Liver (tissue), 9 donors: ENCODE results near the gene LMOD2. TPM values are rescaled to one million over a fixed set of nuclear protein-coding genes. Genes with fewer than 3 reads are reported as not detected.
A peak's percentile ranks its signal among the peaks of the same experiment; 100 is the strongest.

Source experiments
- DNase-seq: peaks from one replicate; pipeline ENCODE4 v3.0.0-alpha.2; 2017; ENCODE audit warnings: low spot score
- H3K27ac ChIP-seq, 2 donors: one replicate each; pipeline ENCODE4 v1.7.0; 2013; ENCODE audit warnings: inconsistent platforms in 2 of 2, low read length in 2 of 2, control low read depth in 1 of 2, low read depth in 1 of 2, mild to moderate bottlenecking in 1 of 2
- H3K27me3 ChIP-seq, 4 donors: one replicate each; pipeline versions ENCODE4 v1.6.1 to v1.7.0; 2013; ENCODE audit warnings: low read length in 3 of 4, inconsistent platforms in 1 of 4, mild to moderate bottlenecking in 1 of 4, moderate library complexity in 1 of 4; ENCODE audit not compliant: control insufficient read depth in 4 of 4, insufficient read depth in 4 of 4
- H3K36me3 ChIP-seq, 4 donors: one replicate each; pipeline versions ENCODE4 v1.6.1 to v1.7.0; 2013; ENCODE audit warnings: low read length in 3 of 4, mild to moderate bottlenecking in 3 of 4, low read depth in 1 of 4, moderate library complexity in 1 of 4; ENCODE audit not compliant: control insufficient read depth in 4 of 4, insufficient read depth in 3 of 4
- H3K4me1 ChIP-seq, 4 donors: one replicate each; pipeline versions ENCODE4 v1.6.1 to v1.7.0; 2013; ENCODE audit warnings: low read length in 3 of 4, mild to moderate bottlenecking in 3 of 4, moderate library complexity in 1 of 4; ENCODE audit not compliant: control insufficient read depth in 4 of 4, insufficient read depth in 4 of 4
- H3K4me3 ChIP-seq, 3 donors: one replicate each; pipeline versions ENCODE4 v1.6.1 to v1.7.0; 2013; ENCODE audit warnings: low read length in 3 of 3, control low read depth in 1 of 3, low read depth in 1 of 3, mild to moderate bottlenecking in 1 of 3
- H3K9ac ChIP-seq, 2 donors: one replicate each; pipeline ENCODE4 v1.7.0; 2013; ENCODE audit warnings: low read length in 2 of 2, mild to moderate bottlenecking in 2 of 2, moderate library complexity in 2 of 2, control low read depth in 1 of 2, low read depth in 1 of 2
- H3K9me3 ChIP-seq, 4 donors: one replicate each; pipeline versions ENCODE4 v1.6.1 to v1.7.0; 2013; ENCODE audit warnings: low read length in 3 of 4; ENCODE audit not compliant: control insufficient read depth in 4 of 4
- ATF3 ChIP-seq: IDR thresholded peaks from 2 replicates; pipeline ENCODE4 v1.6.1; 2016; ENCODE audit warnings: antibody characterized with exemption
- EGR1 ChIP-seq, 2 donors: IDR thresholded peaks; 2 replicates each; pipeline ENCODE4 v1.6.1; 2016 to 2018; ENCODE audit warnings: antibody characterized with exemption in 2 of 2, low read depth in 2 of 2
- FOXA1 ChIP-seq: IDR thresholded peaks from 2 replicates; pipeline ENCODE4 v1.6.1; 2016; ENCODE audit warnings: antibody characterized with exemption
- FOXA2 ChIP-seq: IDR thresholded peaks from 2 replicates; pipeline ENCODE4 v1.6.1; 2016; ENCODE audit warnings: antibody characterized with exemption
- GABPA ChIP-seq, 2 donors: IDR thresholded peaks in 1 of 2; conservative IDR thresholded peaks in 1 of 2; 2 replicates each; pipeline ENCODE4 v1.6.1; 2016; ENCODE audit warnings: antibody characterized with exemption in 2 of 2, mild to moderate bottlenecking in 1 of 2, moderate library complexity in 1 of 2
- HNF4A ChIP-seq, 2 donors: conservative IDR thresholded peaks; 2 replicates each; pipeline ENCODE4 v1.6.1; 2016; ENCODE audit warnings: antibody characterized with exemption in 2 of 2, mild to moderate bottlenecking in 2 of 2
- HNF4G ChIP-seq: IDR thresholded peaks from 2 replicates; pipeline ENCODE4 v1.6.1; 2016; ENCODE audit warnings: antibody characterized with exemption
- JUND ChIP-seq, 2 donors: IDR thresholded peaks; 2 replicates each; pipeline ENCODE4 v1.6.1; 2016; ENCODE audit warnings: antibody characterized with exemption in 2 of 2
- NR2F2 ChIP-seq: IDR thresholded peaks from 2 replicates; pipeline ENCODE4 v1.6.1; 2016; ENCODE audit warnings: antibody characterized with exemption
- RAD21 ChIP-seq, 2 donors: IDR thresholded peaks; 2 replicates each; pipeline ENCODE4 v1.6.1; 2016; ENCODE audit warnings: antibody characterized with exemption in 2 of 2, mild to moderate bottlenecking in 2 of 2
- RXRA ChIP-seq, 2 donors: IDR thresholded peaks; 2 replicates each; pipeline ENCODE4 v1.6.1; 2017 to 2018; ENCODE audit warnings: antibody characterized with exemption in 2 of 2, mild to moderate bottlenecking in 1 of 2
- SP1 ChIP-seq: IDR thresholded peaks from 2 replicates; pipeline ENCODE4 v1.6.1; 2018; ENCODE audit warnings: antibody characterized with exemption, mild to moderate bottlenecking
- TAF1 ChIP-seq: conservative IDR thresholded peaks from 2 replicates; pipeline ENCODE4 v1.6.1; 2016; ENCODE audit warnings: antibody characterized with exemption, mild to moderate bottlenecking
- YY1 ChIP-seq: IDR thresholded peaks from 2 replicates; pipeline ENCODE4 v1.6.1; 2016; ENCODE audit warnings: antibody characterized with exemption, mild to moderate bottlenecking
- WGBS: extraction: QIAGEN DNeasy Blood & Tissue Kit; methylation state at CpG from one replicate; pipeline ENCODE4 v1.1.7; 2013; 5-methylcytosine and 5-hydroxymethylcytosine counted together
- polyA plus RNA-seq, 2 donors: library from polyadenylated mRNA; stranded (reverse) in 1 of 2; unstranded in 1 of 2; fragments of 200-250 nt in 1 of 2; fragments of >200 nt in 1 of 2; fragmentation: Nextera tagmentation in 1 of 2; extraction: Ambion mirVana in 1 of 2; gene quantifications; one replicate each; pipeline versions ENCODE4 v1.2.1 to v1.2.3, GENCODE V29; 2013 to 2015
- total RNA-seq, 2 donors: library from RNA; depleted of rRNA; stranded (reverse); fragments of >200 nt; gene quantifications; one replicate each; pipeline ENCODE4 v1.2.3, GENCODE V29; 2014
- TF ChIP-seq, protein P1 (sequence below): IDR thresholded peaks from 2 replicates; pipeline ENCODE4 v1.6.1; 2016; ENCODE audit warnings: antibody characterized with exemption, mild to moderate bottlenecking
- TF ChIP-seq, protein P2 (sequence below): fragments of 150-350 bp; IDR thresholded peaks from 2 replicates; pipeline ENCODE4 v1.5.1; 2017; ENCODE audit warnings: improper control_type of control experiment, low read depth, low read length; ENCODE audit not compliant: missing input control
- TF ChIP-seq, protein P3 (sequence below): IDR thresholded peaks from 2 replicates; pipeline ENCODE4 v1.6.1; 2016; ENCODE audit warnings: antibody characterized with exemption
- TF ChIP-seq, protein P4 (sequence below): IDR thresholded peaks from 2 replicates; pipeline ENCODE4 v1.6.1; 2016; ENCODE audit warnings: antibody characterized with exemption
- donor health status: healthy.
- donor health status: healthy.
- donor health status: healthy.
- donor health status: healthy.
- donor health status: healthy.

LMOD2 gene
- total and polyA plus RNA-seq, 4 donors: not detected

DNA sequence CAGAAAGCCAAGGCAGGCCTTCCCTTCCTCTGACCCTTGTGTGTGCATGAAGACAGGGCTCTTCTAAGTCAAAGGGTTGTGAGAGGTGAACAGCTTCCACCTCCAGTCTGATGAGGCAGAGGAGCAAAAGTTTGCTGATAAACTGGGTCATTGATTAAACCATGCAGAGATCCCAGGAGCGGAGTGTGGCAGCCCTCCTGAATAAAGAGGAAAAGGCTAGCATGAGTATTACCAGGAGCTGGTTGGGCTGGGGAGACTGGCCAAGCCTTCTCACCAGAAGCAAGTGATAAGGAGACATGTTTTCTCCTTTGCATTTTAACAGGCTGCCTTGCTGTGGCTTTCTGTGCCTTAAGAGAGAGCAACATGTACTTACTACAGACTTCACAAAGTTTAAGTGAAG, 10.2 kb downstream of the LMOD2 start:
- no peak overlapping the region for H3K9ac ChIP-seq
- H3K27ac ChIP-seq: no peak overlapping the region
- DNase-seq: no peak
- WGBS: 23% methylated on average over 1 of the region's 1 CpG
- TF ChIP-seq RAD21 (IDR thresholded peaks at IDR 0.05): peak in 1 of 2 donors; percentile 6
- TF ChIP-seq NR2F2: no peak
- TF ChIP-seq SP1: no peak
- TF ChIP-seq RXRA (IDR thresholded peaks at IDR 0.05): peak in 1 of 2 donors; percentile 55
- TF ChIP-seq JUND (IDR thresholded peaks at IDR 0.05): peak in 1 of 2 donors; percentile 8
- peak in 1 of 2 donors; percentile 32 for TF ChIP-seq HNF4A (conservative IDR thresholded peaks at IDR 0.05)
- no peaks in the 10 kb centered on the region for H3K9me3 ChIP-seq
- H3K4me1 ChIP-seq: peaks cover 9 to 30% (median 14%) of the 10 kb centered on the region in 4 donors
- no peaks in the 10 kb centered on the region for H3K27me3 ChIP-seq
- H3K36me3 ChIP-seq: no peaks in the 10 kb centered on the region
- no peak overlapping the region for H3K4me3 ChIP-seq

- Histone ChIP-seq H3K27ac (no peak overlapping the region), H3K9me3 (no peaks in the 10 kb centered on the region), H3K36me3 (no peaks in the 10 kb centered on the region), H3K4me1 (peaks cover 7 to 26% (median 12%) of the 10 kb centered on the region in 4 donors), H3K4me3 (no peak overlapping the region), H3K9ac (no peak overlapping the region), H3K27me3 (no peaks in the 10 kb centered on the region)
- WGBS: 73% methylated on average over 1 of the region's 1 CpG
- no peak for DNase-seq
- TF ChIP-seq FOXA2 (no peak), HNF4G (no peak), GABPA (IDR thresholded peaks at IDR 0.05 in 1 of 2, conservative IDR thresholded peaks at IDR 0.05 in 1 of 2) (no peak), NR2F2 (no peak), YY1 (no peak), RAD21 (IDR thresholded peaks at IDR 0.05) (no peak), TAF1 (no peak), EGR1 (IDR thresholded peaks at IDR 0.05; ENCODE audit: low read depth in 2 of 2) (no peak), SP1 (no peak), JUND (IDR thresholded peaks at IDR 0.05) (no peak), ATF3 (no peak), RXRA (IDR thresholded peaks at IDR 0.05) (no peak), HNF4A (conservative IDR thresholded peaks at IDR 0.05) (no peak), FOXA1 (no peak)
- TF ChIP-seq, protein P1, sequence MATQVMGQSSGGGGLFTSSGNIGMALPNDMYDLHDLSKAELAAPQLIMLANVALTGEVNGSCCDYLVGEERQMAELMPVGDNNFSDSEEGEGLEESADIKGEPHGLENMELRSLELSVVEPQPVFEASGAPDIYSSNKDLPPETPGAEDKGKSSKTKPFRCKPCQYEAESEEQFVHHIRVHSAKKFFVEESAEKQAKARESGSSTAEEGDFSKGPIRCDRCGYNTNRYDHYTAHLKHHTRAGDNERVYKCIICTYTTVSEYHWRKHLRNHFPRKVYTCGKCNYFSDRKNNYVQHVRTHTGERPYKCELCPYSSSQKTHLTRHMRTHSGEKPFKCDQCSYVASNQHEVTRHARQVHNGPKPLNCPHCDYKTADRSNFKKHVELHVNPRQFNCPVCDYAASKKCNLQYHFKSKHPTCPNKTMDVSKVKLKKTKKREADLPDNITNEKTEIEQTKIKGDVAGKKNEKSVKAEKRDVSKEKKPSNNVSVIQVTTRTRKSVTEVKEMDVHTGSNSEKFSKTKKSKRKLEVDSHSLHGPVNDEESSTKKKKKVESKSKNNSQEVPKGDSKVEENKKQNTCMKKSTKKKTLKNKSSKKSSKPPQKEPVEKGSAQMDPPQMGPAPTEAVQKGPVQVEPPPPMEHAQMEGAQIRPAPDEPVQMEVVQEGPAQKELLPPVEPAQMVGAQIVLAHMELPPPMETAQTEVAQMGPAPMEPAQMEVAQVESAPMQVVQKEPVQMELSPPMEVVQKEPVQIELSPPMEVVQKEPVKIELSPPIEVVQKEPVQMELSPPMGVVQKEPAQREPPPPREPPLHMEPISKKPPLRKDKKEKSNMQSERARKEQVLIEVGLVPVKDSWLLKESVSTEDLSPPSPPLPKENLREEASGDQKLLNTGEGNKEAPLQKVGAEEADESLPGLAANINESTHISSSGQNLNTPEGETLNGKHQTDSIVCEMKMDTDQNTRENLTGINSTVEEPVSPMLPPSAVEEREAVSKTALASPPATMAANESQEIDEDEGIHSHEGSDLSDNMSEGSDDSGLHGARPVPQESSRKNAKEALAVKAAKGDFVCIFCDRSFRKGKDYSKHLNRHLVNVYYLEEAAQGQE: no peak
- TF ChIP-seq, protein P2, sequence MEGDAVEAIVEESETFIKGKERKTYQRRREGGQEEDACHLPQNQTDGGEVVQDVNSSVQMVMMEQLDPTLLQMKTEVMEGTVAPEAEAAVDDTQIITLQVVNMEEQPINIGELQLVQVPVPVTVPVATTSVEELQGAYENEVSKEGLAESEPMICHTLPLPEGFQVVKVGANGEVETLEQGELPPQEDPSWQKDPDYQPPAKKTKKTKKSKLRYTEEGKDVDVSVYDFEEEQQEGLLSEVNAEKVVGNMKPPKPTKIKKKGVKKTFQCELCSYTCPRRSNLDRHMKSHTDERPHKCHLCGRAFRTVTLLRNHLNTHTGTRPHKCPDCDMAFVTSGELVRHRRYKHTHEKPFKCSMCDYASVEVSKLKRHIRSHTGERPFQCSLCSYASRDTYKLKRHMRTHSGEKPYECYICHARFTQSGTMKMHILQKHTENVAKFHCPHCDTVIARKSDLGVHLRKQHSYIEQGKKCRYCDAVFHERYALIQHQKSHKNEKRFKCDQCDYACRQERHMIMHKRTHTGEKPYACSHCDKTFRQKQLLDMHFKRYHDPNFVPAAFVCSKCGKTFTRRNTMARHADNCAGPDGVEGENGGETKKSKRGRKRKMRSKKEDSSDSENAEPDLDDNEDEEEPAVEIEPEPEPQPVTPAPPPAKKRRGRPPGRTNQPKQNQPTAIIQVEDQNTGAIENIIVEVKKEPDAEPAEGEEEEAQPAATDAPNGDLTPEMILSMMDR: no peak
- TF ChIP-seq, protein P3, sequence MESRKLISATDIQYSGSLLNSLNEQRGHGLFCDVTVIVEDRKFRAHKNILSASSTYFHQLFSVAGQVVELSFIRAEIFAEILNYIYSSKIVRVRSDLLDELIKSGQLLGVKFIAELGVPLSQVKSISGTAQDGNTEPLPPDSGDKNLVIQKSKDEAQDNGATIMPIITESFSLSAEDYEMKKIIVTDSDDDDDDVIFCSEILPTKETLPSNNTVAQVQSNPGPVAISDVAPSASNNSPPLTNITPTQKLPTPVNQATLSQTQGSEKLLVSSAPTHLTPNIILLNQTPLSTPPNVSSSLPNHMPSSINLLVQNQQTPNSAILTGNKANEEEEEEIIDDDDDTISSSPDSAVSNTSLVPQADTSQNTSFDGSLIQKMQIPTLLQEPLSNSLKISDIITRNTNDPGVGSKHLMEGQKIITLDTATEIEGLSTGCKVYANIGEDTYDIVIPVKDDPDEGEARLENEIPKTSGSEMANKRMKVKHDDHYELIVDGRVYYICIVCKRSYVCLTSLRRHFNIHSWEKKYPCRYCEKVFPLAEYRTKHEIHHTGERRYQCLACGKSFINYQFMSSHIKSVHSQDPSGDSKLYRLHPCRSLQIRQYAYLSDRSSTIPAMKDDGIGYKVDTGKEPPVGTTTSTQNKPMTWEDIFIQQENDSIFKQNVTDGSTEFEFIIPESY: no peak
- TF ChIP-seq, protein P4, sequence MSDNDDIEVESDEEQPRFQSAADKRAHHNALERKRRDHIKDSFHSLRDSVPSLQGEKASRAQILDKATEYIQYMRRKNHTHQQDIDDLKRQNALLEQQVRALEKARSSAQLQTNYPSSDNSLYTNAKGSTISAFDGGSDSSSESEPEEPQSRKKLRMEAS: no peak
Measured at GRCh38 chr7:123666492-123666891, 10.8 kb downstream of the LMOD2 start.
